Subcutaneous adipose tissue (tissue), 4 donors: Measurements from ENCODE around the gene PFDN5. TPM values are rescaled to one million over a fixed set of nuclear protein-coding genes. Genes with fewer than 3 reads are reported as not detected.

Experiments used
- CTCF ChIP-seq: fragments of 450-650 bp; IDR thresholded peaks from one replicate; pipeline ENCODE4 v1.5.1; 2016; ENCODE audit warnings: low read depth, mild to moderate bottlenecking, control low read depth, antibody characterized with exemption, moderate library complexity
- total RNA-seq, 4 donors: library from RNA; depleted of rRNA; stranded (reverse); fragments of >200 nt; gene quantifications; one replicate each; pipeline ENCODE4 v1.1.0, GENCODE V29; 2016

Gene PFDN5
- total RNA-seq, 4 donors from 2014 or later: 523 to 856 (median 791) TPM

DNA sequence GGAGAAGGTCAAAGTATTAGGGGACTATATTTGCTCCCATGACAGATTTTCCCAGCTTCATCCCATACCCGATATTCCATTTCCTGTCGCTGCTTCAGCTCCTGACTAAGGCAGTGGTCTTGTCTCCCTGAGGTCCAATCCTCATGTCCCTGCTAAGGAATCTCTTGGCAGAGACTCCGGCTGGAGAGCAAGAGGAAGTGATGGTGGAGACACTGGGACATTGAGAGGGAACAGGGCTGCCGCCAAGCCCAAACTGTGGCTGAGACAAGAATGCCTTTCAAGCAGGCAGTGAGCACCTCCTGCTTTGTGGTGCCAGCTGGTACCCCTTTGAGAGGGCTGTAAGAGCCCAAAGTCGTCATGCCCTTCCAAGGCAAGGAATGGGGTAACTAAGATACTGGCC is 35.3 kb downstream of the PFDN5 start:
- TF ChIP-seq CTCF: no peak

GRCh38 chr12:53332744-53333143 is 37.4 kb downstream of the PFDN5 start:
- TF ChIP-seq CTCF: no peak

- no peak for TF ChIP-seq CTCF
Measured at GRCh38 chr12:53333289-53333688, 37.9 kb downstream of the PFDN5 start.

- TF ChIP-seq CTCF: no peak
Measured at GRCh38 chr12:53333845-53334244, 38.5 kb downstream of the PFDN5 start.

- no peak for TF ChIP-seq CTCF
Measured at GRCh38 chr12:53334822-53335221, 39.5 kb downstream of the PFDN5 start.

- no peak for TF ChIP-seq CTCF
Measured at GRCh38 chr12:53336181-53336681, 40.9 kb downstream of the PFDN5 start, which contains the start of gene SP7. Gene SP7 (minus strand): TSS chr12:53336354. CDS start chr12:53335646, 708 bp downstream.

DNA sequence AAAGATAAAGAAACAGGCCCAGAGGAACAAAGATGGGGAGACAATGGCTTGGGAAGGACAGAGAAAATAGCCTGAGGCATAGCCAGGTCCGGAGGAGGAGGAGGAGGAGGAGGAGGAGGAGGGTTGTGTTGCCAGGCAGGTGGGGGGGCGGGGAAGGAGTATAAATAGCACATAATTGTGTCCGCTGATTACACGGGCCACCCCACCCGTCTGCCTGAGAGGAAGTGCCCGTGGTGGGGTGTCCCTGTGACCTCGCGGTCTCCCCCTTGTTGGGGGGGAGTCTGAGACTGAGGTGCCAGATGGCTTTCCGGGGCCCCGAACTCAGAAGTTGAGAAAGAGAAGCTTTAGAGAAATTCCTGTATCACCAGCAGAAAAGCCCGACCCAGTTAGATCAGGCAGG is 42.7 kb downstream of the PFDN5 start:
- no peak for TF ChIP-seq CTCF

GRCh38 chr12:53338916-53339315 is 43.6 kb downstream of the PFDN5 start:
- TF ChIP-seq CTCF: no peak
